ENCODE results near the gene PAX8.
A peak's percentile ranks its signal among the peaks of the same experiment; 100 is the strongest.

The PAX8 gene

DNA sequence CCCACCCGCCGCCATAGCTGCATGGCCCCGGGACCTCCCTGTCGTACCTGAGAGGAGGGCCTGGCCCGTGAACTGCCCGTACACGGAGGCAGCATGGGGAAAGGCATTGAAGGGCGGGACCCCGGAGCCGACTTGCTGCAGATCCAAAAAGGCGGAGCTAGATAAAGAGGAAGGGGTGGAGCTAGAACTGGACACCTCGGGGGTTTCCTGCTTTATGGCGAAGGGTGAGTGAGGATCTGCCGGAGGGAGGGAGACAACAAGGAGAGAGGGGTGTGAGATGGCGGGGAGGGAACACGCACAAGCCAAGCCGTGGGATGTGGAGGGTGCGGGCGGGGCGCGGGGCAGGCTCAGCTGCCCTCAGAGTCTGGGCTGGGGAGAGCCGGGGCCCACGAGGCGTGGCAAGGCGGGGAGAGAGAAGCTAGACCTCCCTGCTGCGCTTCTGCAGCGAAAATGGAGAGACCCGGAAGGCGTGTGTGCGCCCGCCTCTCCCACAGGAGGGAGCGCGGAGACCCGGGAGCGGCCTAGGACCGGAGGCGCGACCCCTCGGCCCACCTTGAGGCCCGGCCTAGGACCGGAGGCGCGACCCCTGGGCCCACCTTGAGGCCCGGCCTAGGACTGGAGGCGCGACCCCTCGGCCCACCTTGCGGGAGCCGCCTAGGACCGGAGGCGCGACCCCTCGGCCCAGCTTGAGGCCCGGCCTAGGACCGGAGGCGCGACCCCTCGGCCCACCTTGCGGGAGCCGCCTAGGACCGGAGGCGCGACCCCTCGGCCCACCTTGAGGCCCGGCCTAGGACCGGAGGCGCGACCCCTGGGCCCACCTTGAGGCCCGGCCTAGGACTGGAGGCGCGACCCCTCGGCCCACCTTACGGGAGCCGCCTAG, 43.1 kb downstream of the PAX8 start:
- DNase-seq = peak; percentile 85 to 96

DNA sequence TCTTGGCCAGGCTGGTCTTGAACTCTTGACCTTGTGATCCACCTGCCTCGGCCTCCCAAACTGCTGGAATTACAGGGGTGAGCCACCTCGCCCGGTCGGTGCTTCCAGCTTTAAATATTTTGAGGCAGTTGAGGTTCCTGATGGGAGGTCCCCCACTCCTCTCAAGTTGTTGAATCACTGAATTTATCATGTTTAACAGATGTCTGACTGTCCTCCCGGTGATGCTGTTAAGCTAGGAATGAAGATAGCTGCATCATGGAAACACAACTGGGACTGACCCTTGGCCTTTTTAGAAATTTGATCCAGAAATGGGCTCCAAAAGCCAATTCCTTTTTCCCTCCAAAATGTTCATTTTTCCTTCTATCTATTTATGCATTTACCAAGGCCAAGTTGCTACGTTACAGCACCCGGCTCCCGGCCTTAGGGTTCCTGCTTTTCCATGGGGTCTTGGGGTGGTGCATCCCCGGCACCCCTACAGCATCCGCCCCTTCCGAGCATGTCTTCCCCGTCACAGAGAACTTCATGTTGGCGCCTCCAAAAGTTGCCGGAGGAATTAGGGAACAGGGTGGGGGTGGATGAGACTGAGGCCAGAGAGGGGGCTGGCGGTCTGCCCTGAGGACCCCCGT, 43.9 kb downstream of the PAX8 start:
- DNase-seq = no peak

DNA sequence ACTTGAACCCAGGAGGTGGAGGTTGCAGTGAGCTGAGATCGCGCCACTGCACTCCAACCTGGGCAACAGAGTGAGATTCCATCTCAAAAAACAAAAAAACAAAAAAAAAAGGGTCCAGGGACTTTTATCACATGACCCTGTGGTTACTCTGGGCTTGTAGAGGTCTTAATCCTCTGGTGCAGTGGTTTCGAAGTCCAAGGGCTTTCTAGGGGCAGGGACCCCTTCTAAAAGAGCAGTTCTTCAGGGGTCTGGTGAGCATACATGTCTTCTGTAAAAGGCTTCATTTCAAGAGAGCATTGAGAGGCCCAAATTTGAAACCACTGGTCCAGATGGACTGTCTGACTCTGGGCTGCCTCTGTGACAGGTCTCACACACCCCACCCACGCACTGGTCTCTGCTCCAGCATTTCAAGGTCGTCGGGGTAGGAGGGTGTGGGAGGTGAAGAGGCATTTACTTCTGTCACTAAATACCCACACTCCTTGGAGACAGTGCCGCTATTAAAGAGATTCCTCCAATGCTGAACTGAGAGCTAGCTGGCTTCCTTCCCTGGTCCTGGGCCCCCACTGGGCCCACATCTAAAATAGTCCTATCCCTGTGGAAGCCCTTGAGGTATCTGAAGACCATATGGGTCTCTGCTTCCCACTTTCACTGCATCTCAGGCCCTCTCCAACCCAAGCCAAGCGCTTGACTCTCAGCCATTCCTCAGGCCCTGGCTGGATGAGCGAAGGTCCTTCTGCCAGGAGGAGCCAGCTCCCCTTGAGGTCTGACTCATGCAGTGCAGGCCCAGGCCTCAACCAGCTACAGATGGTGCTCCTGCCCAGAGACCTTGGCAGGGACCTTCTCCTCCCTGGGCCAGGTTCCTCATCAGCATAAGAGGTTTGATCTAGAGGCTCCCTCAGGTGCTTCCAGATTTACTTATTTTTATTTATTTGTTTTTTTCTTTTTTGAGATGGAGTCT, 44.8 kb downstream of the PAX8 start:
- peak; percentile 3 to 30 for DNase-seq

DNA sequence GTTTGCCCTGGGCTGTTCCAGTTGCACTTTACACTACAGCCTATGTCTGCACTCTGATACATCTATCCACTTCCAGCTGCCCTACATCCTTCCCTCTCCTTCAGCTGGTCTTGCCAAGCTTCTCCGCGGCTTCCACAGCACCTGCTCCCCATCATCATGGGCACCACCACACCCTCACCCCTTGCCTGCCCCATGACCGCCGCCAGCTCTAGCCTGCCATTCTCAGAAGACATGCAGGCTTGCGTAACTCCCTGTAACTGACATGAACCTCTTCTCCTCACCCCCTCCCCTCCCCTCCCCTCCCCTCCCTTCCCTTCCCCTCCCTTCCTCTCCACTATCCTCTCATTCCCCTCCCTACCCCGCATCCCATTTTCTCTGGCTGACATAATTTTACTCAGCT, 46.0 kb downstream of the PAX8 start:
- DNase-seq = no peak

DNA sequence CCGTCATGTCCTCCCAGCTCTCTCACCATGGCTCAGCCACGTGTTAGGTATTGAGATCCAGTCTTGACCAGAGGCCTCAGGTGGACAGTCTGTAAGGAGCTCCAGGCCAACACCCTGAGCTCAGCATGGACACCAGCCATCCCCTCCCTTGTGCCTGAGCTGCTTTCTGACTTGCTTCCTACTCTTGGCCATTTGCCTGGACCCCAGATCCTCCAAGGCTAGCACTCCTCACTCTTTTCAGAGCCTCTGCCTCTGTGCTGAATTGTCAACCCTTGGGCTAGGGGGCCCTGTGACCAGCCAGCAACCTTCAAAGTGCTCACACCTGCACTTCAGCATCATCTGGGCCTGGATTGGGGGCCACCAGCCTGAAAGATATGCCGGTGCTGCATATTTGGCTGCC, 46.6 kb downstream of the PAX8 start:
- no peak for DNase-seq

DNA sequence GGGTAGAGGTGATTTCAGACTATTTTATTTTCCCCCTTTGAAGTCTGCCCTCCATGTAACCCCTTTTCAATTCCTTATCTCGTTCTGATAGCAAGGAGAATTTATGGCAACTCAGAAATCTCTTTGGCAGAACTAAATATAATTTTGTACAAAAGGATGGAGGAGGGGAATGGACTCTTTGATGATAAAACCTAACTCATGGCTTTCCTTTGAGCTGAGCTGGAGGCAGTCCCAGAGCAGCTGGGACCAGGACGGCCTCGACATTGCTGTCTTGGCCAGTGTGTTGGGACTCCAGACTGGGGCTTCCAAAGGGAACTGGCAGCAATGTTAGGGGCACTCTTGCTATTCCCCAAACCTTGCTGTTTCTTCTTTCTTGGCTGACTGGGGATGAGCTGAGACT, 47.7 kb downstream of the PAX8 start:
- no peak for DNase-seq

DNA sequence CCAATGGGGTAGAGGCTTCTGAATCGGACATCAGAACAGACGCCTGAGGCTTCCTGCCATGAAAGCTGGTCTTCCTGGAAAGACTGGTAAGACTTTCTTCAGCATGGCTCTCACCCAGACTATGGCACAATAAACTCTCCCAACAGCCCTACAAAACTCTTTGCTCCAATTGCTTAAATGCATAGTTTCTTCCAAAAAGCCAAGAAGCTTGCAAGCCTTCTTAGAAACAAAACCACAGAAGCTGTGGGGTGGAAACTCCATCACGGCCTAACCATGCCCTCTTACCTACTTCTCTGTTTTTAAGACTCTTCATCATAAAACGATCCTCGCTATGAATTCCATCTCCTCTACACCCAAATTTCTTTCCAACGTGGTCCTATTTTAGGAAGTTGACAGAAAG, 48.2 kb downstream of the PAX8 start:
- no peak for DNase-seq

DNA sequence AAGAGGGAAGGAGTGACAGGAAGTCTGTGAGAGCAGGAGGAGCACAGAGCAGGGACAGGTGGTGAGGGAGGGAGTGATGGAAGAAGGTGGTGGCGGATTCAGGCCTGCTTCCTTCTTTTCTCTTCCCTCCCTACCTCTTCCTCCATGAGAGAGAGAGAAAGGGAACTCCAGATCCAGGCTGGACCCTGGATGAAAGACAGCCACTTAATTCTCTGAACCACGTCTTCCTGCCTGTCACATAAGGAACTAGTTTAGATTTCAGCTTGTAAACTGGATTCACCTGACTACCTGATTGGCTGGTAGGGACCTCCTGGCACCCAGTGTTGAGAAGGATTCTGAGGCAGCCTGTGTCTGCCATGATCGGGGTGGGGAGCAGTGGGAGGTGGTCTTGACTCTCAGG, 48.9 kb downstream of the PAX8 start:
- no peak for DNase-seq

DNA sequence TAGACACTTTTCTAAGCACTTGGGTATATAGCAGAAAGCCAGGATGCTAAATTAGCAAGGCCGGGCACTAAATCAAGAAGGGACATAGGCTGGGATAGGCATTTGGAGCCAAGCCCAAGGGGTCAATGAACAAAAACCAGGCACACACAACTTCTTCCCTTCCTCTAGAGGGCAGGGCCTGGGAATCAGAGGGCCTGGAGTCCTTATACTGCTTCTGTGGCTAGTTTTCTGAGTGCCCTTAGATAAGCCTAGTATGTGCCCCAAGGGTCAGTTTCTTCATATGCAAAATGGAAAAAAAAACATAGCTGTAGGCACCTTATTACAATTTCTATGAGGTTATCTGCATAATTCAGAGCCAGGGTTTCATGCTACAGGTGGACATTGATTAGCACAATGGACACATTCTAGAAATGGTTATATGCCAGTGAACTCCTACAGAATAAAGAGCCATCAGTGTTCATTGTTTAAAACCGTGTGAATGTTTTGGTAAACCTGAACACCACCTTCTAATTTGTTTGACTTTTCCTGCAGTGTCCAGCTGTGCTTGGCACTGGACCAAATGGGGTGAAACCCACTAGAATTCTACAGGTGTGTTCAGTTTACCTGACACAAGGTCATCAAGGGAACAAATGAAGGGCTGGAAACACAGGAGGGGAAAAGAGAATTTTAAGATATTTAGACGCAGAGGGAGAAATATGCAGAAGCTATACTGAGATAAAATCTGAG, 49.6 kb downstream of the PAX8 start:
- DNase-seq = no peak

DNA sequence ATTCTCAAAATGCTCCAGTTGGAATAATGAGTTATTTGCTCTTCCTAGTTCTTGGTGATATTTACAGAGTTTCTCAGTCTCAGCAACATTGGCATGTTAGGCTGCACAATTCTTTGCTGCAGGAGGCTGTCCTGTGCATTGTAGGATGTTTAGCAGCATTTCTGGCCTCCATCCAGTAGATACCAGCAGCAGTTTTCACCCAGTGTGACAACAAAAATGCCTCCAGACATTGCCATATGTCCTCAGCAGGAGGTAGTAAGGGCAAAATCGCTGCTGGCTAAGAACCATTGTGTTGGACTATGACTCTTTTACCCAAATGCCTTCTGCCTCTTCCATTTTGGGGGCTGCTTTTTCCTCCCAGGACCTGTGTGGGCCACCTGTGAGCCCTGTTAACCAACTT, 50.4 kb downstream of the PAX8 start:
- no peak for DNase-seq

DNA sequence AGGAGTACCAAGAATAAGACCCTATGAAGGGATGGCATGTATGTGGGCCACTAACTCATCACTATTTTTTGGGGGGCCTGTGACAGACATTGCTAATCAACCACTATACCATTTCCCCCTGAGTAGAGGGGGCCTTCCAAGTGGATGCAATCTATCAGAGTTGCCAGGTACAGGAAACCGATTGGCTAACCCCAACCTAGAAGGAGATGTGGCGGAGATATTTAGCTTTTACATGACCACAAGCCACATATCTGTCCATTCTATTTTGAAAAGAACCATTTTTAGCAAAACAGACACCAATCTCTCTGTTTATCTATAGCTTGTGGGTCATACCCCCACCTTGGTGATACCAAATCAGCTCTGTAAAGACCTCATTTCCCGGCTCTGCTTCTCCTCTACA, 51.0 kb downstream of the PAX8 start:
- DNase-seq = no peak

DNA sequence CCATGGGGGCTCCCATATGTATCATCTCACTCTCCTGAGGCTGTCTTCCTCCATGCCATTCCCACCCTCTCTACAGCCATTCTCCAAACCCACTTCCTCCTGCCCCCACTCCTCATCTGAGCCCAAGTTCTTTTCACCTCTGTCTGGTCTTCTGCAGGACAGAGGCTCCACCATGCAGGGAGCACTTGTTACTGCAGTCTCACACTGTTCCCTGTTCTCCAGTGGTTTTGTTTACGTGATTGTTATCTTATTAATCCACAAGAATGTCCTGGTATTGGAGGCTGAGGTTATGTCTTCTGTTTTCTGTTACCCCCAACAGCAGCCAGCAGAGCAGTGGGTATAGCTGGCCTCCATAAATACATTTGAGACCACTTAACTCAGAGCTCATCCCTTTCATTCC, 51.4 kb downstream of the PAX8 start:
- DNase-seq = no peak

DNA sequence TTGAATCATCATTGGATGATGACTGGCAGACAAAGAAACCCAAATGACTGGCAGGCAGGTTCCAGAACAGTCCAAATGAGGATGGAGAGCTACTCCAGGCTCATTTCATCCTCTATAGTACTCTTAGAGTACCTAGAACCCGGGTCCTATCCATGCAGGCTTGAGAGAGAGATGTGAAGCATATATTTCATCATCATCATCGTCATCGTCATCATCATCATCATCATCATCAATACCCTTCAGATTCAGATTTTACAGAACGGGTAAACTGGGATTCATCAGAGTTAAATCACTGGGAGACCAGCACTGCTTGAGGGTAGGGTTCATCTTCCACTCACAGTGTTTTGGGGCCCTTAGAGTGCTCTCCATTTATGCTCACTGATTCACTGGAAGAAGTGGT, 52.3 kb downstream of the PAX8 start:
- DNase-seq = no peak

DNA sequence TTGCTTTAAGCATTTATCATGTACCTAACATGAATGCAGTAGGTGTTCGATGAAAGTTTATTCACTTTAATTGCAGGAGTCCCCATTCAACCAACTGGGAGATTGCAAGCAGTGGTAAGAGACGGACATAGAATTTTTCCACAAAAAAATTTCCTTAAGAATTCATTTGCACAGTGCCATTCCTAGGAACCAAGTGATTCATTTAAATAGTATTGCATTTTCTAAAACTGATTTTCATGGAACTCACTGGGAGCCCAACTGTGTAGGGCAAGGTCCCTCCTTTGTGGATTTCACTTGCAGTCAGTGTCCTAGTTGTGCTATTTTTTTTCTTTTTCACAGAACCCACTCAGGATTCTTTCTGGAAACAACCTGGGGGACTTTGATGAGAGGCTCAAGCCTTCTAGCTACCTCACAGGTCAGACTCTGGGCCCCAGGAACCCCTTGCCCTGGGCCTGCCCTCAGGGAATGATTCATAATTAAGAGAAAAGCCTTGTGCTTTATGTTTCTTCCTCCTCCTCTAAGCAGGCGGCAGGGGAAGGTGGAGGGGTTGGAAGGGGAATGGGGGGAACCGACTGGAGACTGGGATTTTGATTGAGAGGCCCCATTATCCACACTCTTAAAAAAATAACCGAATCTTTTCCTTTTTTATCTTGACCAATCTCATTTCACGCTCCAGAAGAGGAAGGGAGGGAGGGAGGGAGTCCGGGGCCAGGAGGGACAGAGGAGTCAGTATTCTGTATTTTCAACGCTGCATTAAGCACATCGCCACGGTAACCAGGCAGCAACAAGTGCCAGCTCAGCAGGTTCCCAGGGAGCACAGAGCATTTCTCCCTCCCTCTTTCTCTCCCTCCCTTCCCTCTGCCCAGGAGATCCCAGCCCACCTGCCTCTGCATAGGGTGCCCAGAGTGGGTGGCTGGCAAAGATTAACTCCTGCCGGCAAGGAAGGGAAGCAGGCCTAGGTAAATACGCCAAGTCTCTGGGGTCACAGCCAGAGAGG, 53.2 kb downstream of the PAX8 start:
- peak; percentile 67 to 87 for DNase-seq

DNA sequence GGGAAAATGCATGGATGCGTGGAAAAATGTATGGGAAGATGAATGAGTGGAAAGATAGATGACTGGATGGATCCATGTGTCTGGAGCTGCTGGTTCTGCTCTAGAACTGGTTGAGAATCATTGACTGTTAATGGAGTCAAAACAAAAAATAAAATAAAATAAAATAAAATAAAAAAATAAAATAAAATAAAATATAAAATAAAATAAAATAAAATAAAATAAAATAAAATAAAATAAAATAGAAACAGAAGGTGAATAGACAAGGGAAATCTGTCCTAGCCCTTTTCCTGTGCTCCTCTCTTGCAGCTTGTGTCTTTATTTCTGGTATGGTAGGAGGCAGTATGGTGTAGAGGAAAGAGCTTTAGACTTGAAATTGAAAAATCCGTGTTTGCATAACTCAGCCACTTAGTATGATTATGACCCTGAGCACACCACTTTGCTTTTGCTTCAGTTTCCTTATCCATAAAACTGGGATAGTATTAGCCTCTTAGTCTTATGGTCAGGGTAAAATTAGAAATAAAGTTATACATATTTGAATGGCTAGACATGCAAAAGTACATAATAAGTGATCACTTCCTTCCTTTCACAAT, 54.0 kb downstream of the PAX8 start:
- no peak for DNase-seq

DNA sequence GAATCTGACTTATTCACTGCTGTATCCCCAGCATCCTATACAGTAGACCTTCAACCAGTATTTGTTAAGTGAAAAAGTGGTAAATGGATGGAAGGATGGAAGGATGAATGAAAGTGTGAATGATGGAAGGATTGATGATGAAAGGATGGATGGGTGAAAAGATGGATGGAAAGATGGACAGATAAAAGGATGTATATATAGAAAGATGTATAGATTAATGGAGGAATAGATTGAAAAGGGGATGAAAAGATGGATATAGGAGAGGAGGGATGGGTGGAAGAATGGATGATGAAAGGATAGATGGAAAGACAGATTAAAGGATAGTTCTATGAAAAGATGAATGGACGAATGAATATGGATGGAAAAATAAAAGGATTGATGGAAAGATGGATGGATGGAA, 54.9 kb downstream of the PAX8 start:
- DNase-seq = no peak

DNA sequence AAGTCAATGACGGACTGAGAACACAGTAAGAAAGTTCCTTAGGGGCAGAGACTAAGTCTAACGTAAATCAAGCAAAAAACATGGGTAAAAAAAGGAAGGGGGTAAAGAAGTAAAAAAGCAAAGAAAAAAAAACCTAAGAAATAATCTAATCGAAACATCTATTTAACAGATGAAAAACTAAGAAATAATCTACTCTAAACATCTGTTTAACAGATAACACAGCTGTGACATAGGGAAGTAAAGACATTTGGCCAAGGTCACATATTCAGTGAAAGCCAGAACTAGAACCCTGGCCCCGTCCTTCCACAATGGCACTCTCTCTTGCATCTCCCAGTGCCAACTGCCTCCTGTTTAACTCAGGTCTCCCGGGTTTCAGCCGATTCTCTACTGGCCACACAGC, 56.9 kb downstream of the PAX8 start:
- DNase-seq = no peak

DNA sequence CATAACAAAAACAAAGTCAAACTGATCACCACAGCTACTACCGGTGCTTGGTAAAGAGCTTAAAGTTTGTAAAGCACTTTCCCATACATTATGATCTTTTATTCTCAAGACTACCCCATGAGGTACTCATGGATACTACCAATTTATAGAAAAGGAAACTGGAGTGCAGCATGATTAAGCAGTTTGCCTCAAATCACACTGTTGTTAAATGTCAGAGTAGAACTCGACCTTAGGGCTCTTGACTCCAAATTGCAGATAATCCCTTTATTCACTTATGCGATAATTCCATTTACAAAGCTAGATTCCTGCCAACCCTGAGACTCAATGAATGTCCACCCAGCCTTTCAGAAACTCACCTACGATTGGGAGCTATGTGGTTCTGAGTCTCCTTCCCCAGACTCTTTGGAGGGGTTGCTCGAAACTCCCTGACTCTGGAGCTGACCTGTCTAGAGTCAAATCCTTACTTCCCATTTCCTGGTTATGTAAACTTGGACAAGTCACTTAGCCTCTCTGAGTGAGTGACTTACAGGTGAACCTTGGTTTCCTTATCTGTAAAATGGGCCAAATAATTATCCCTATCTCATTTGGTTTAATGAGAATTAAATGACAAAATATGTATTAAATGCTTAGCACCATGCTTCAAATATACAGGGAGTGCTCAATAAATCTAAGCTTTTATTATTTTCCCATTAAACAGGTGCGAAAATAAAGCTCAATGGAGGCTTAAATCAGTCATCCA, 57.6 kb downstream of the PAX8 start:
- no peak for DNase-seq

DNA sequence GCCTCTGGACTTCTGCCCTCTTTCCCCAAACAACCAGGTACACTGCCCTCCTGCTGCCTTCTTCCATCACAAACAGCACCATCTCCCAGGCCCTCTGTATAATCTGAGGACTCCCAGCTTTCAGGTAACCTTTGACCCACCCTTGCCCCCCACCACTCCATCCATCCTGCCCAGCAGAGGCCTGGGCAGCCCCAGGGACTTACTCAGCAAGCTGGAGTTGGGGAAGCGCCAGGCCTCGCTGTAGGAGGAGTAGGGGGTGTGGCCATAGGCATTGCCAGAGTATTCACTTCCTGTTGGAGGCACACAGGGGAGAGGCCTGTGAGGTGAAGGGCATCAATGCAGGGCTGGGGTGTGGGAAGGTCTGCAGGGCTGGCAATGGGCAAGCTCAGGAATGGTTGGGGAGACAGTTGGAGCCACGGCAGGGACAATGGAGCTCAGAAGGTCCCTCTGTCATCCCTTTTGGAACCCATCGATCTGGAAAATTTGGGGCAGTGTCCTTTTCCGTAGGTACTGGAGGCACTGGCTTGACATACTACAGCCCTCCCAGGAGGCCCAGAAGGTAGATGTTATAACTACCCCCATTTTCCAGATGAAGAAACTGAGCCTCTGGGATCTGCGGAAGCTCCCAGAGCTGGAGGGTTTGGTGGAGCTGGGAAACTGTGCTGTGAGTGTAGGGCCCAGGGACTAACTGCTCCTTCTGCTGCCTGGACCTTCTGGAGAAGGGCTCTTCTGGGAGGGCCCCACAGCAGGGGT, 58.7 kb downstream of the PAX8 start:
- no peak for DNase-seq

DNA sequence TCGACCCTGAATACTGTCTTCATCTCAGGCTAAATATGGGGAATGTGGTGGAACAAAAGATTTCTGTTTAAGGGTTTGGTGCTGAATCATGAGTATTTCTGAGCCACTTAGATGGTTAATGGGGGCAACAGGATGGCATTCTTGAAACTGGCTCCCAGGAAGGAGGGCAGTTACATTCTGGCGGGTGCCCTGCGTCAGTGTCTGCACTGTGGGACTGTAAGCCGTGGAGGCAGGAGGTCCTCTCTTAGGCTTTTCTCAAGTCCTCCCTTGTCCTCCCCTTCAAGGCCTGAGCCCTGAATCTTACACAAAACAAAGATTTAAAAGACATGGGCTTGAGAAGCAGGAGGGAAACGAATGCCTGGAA, 59.2 kb downstream of the PAX8 start:
- DNase-seq = no peak
